ENCODE measurements around the gene DOC2A. TPM values are rescaled to one million over a fixed set of nuclear protein-coding genes. Genes with fewer than 3 reads are reported as not detected.

The DOC2A gene
- total and polyA plus RNA-seq, 9 of the 15 experiments (the other 6 are each of a cell fraction or from before 2014, with no cell fraction given) = 0.03 to 0.38 (median 0.28) TPM; not detected in 1

- TF ChIP-seq, protein P1, sequence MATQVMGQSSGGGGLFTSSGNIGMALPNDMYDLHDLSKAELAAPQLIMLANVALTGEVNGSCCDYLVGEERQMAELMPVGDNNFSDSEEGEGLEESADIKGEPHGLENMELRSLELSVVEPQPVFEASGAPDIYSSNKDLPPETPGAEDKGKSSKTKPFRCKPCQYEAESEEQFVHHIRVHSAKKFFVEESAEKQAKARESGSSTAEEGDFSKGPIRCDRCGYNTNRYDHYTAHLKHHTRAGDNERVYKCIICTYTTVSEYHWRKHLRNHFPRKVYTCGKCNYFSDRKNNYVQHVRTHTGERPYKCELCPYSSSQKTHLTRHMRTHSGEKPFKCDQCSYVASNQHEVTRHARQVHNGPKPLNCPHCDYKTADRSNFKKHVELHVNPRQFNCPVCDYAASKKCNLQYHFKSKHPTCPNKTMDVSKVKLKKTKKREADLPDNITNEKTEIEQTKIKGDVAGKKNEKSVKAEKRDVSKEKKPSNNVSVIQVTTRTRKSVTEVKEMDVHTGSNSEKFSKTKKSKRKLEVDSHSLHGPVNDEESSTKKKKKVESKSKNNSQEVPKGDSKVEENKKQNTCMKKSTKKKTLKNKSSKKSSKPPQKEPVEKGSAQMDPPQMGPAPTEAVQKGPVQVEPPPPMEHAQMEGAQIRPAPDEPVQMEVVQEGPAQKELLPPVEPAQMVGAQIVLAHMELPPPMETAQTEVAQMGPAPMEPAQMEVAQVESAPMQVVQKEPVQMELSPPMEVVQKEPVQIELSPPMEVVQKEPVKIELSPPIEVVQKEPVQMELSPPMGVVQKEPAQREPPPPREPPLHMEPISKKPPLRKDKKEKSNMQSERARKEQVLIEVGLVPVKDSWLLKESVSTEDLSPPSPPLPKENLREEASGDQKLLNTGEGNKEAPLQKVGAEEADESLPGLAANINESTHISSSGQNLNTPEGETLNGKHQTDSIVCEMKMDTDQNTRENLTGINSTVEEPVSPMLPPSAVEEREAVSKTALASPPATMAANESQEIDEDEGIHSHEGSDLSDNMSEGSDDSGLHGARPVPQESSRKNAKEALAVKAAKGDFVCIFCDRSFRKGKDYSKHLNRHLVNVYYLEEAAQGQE (IDR thresholded peaks at IDR 0.05; ENCODE audit: borderline replicate concordance) = no peak
- TF ChIP-seq, protein P1 (CRISPR knock-in tag; IDR thresholded peaks at IDR 0.05; ENCODE audit: low read depth) = no peak; the same call in 1 of the 2 replicates
- no peak for TF ChIP-seq SRF (CRISPR knock-in tag; IDR thresholded peaks at IDR 0.05)
- no peak for TF ChIP-seq XRCC5 (IDR thresholded peaks at IDR 0.05; ENCODE audit: low read depth, low read length)
- TF ChIP-seq GTF2A2 (tag; IDR thresholded peaks at IDR 0.05) = no peak
- no peak; the same call in 1 of the 2 replicates for TF ChIP-seq VEZF1 (CRISPR knock-in tag; IDR thresholded peaks at IDR 0.05)
- TF ChIP-seq GTF2F1 (IDR thresholded peaks at IDR 0.05; ENCODE audit: low read depth, low read length) = no peak
- TF ChIP-seq HOXB6 (CRISPR knock-in tag; IDR thresholded peaks at IDR 0.05; ENCODE audit: borderline replicate concordance) = no peak
- TF ChIP-seq ETV1 (tag; conservative IDR thresholded peaks at IDR 0.05; ENCODE audit: low read depth) = no peak
- TF ChIP-seq ZNF699 (CRISPR knock-in tag; IDR thresholded peaks at IDR 0.05; ENCODE audit: insufficient replicate concordance) = no peak
- TF ChIP-seq ZBTB17 (CRISPR knock-in tag; IDR thresholded peaks at IDR 0.05) = no peak
Measured at GRCh38 chr16:29995324-29995910, 15.4 kb downstream of the DOC2A start, which contains the start of gene HIRIP3 (continued).
